Endothelial cell (in vitro differentiated cells): ENCODE measurements around the gene ATP2B1. TPM values are rescaled to one million over a fixed set of nuclear protein-coding genes. Genes with fewer than 3 reads are reported as not detected.

ENCODE experiments used
- DNase-seq: peaks from one replicate; pipeline ENCODE4 v3.0.0; 2021; ENCODE audit warnings: low spot score
- H3K27ac Mint-ChIP-seq: one replicate; pipeline ENCODE4 v1.8.0; 2021; ENCODE audit warnings: mixed read lengths, inconsistent platforms; ENCODE audit not compliant: unreplicated experiment
- H3K27me3 Mint-ChIP-seq: one replicate; pipeline ENCODE4 v1.8.0; 2021; ENCODE audit warnings: mild to moderate bottlenecking, moderate library complexity, mixed read lengths, inconsistent platforms; ENCODE audit not compliant: unreplicated experiment
- H3K36me3 Mint-ChIP-seq: one replicate; pipeline ENCODE4 v1.8.0; 2021; ENCODE audit warnings: mild to moderate bottlenecking, low read depth, mixed read lengths, inconsistent platforms; ENCODE audit not compliant: unreplicated experiment
- H3K4me1 Mint-ChIP-seq: one replicate; pipeline ENCODE4 v1.8.0; 2021; ENCODE audit warnings: mild to moderate bottlenecking, mixed read lengths, inconsistent platforms; ENCODE audit not compliant: unreplicated experiment
- H3K4me3 Mint-ChIP-seq: one replicate; pipeline ENCODE4 v1.8.0; 2021; ENCODE audit warnings: mild to moderate bottlenecking, mixed read lengths, inconsistent platforms; ENCODE audit not compliant: unreplicated experiment
- H3K9me3 Mint-ChIP-seq: one replicate; pipeline ENCODE4 v1.8.0; 2021; ENCODE audit warnings: mixed read lengths, inconsistent platforms; ENCODE audit not compliant: unreplicated experiment
- CTCF ChIP-seq: fragments of 200-600 bp; sonication (generic); IDR thresholded peaks from one replicate; pipeline ENCODE4 v1.5.0; 2021; ENCODE audit warnings: antibody characterized with exemption; ENCODE audit not compliant: unreplicated experiment
- total RNA-seq: library from RNA; stranded (reverse); fragmentation: NEBNext Ultra II Directional; extraction: Animal tissue kit (Norgen Biotek cat#: 25700); gene quantifications from one replicate; pipeline ENCODE4 v1.2.1, GENCODE V29; 2021; ENCODE audit not compliant: unreplicated experiment

ATP2B1 gene
- total RNA-seq, 1 donor from 2014 or later = 33.0 TPM

GRCh38 chr12:89551747-89552146, 156.9 kb downstream of the ATP2B1 start:
- Mint-ChIP-seq H3K4me1 (no peaks in the 10 kb centered on the region), H3K9me3 (no peaks in the 10 kb centered on the region), H3K4me3 (no peak overlapping the region), H3K36me3 (no peaks in the 10 kb centered on the region), H3K27me3 (no peaks in the 10 kb centered on the region), H3K27ac (no peak overlapping the region)
- DNase-seq = no peak
- no peak for TF ChIP-seq CTCF

- no peak for DNase-seq
- Mint-ChIP-seq H3K4me3 (no peak overlapping the region), H3K9me3 (no peaks in the 10 kb centered on the region), H3K36me3 (no peaks in the 10 kb centered on the region), H3K4me1 (peaks cover 13% of the 10 kb centered on the region), H3K27me3 (no peaks in the 10 kb centered on the region), H3K27ac (no peak overlapping the region)
- no peak for TF ChIP-seq CTCF
Observed at GRCh38 chr12:89547101-89547500, 161.5 kb downstream of the ATP2B1 start.

GRCh38 chr12:89546151-89546550, 162.5 kb downstream of the ATP2B1 start:
- H3K4me1 Mint-ChIP-seq = peaks cover 16% of the 10 kb centered on the region
- H3K9me3 Mint-ChIP-seq = no peaks in the 10 kb centered on the region
- TF ChIP-seq CTCF = no peak
- H3K27me3 Mint-ChIP-seq = no peaks in the 10 kb centered on the region
- no peak for DNase-seq
- H3K27ac Mint-ChIP-seq = no peak overlapping the region
- no peaks in the 10 kb centered on the region for H3K36me3 Mint-ChIP-seq
- H3K4me3 Mint-ChIP-seq = no peak overlapping the region

GRCh38 chr12:89544681-89545184, 163.9 kb downstream of the ATP2B1 start:
- TF ChIP-seq CTCF = no peak
- H3K27me3 Mint-ChIP-seq = no peaks in the 10 kb centered on the region
- H3K4me3 Mint-ChIP-seq = no peak overlapping the region
- H3K4me1 Mint-ChIP-seq = peaks cover 16% of the 10 kb centered on the region
- no peaks in the 10 kb centered on the region for H3K36me3 Mint-ChIP-seq
- no peak for DNase-seq
- no peaks in the 10 kb centered on the region for H3K9me3 Mint-ChIP-seq
- no peak overlapping the region for H3K27ac Mint-ChIP-seq

GRCh38 chr12:89544022-89544421, 164.6 kb downstream of the ATP2B1 start:
- no peak for TF ChIP-seq CTCF
- Mint-ChIP-seq H3K9me3 (no peaks in the 10 kb centered on the region), H3K27ac (no peak overlapping the region), H3K4me3 (no peak overlapping the region), H3K4me1 (peaks cover 16% of the 10 kb centered on the region), H3K36me3 (no peaks in the 10 kb centered on the region), H3K27me3 (no peaks in the 10 kb centered on the region)
- no peak for DNase-seq
